Neural progenitor cell (in vitro differentiated cells): ENCODE measurements around the gene PKD2L2.

Source experiments
- EZH2 ChIP-seq: fragments of 200-600 bp; sonication (generic); IDR thresholded peaks from 2 replicates; pipeline ENCODE4 v1.6.1; 2017; ENCODE audit warnings: antibody characterized with exemption, mild to moderate bottlenecking, moderate library complexity
- EZH2phosphoT487 ChIP-seq: fragments of 200-600 bp; sonication (generic); IDR thresholded peaks from 2 replicates; pipeline ENCODE4 v1.6.1; 2017; ENCODE audit warnings: antibody characterized with exemption
- TF ChIP-seq, protein P1 (sequence below): fragments of 200-600 bp; sonication (generic); IDR thresholded peaks from 2 replicates; pipeline ENCODE4 v1.5.1; 2017; ENCODE audit warnings: antibody characterized with exemption, mild to moderate bottlenecking

- TF ChIP-seq, protein P1, sequence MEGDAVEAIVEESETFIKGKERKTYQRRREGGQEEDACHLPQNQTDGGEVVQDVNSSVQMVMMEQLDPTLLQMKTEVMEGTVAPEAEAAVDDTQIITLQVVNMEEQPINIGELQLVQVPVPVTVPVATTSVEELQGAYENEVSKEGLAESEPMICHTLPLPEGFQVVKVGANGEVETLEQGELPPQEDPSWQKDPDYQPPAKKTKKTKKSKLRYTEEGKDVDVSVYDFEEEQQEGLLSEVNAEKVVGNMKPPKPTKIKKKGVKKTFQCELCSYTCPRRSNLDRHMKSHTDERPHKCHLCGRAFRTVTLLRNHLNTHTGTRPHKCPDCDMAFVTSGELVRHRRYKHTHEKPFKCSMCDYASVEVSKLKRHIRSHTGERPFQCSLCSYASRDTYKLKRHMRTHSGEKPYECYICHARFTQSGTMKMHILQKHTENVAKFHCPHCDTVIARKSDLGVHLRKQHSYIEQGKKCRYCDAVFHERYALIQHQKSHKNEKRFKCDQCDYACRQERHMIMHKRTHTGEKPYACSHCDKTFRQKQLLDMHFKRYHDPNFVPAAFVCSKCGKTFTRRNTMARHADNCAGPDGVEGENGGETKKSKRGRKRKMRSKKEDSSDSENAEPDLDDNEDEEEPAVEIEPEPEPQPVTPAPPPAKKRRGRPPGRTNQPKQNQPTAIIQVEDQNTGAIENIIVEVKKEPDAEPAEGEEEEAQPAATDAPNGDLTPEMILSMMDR = no peak
- TF ChIP-seq EZH2 (no peak), EZH2phosphoT487 (no peak)
Observed at GRCh38 chr5:137935190-137935589, 45.9 kb downstream of the PKD2L2 start.
